Fibroblast of skin of back (primary cell): ENCODE results near the gene CLSTN2.
A peak's percentile ranks its signal among the peaks of the same experiment; 100 is the strongest.

Experiments
- DNase-seq: peaks from one replicate; pipeline ENCODE4 v3.0.0-alpha.2; 2013

The CLSTN2 gene

DNA sequence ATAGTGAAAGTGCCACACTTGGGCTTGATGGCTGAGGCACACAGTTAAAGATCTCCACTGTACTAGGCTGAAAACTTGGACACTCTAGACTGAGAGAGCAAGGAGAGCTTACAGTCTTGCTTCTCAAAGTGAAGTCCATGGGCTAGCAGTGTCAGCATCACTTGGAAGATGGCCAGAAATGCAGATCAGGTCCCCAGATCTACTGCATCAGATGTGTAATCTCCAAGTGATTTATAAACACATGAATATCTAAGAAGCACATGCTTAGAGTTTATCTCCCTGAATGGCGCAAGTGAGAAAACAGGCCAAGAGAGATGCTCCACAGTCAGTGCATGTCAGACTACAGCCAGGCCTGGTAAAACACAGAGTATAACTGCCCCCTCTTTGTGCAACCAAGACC is 308.6 kb downstream of the CLSTN2 start:
- DNase-seq = no peak

DNA sequence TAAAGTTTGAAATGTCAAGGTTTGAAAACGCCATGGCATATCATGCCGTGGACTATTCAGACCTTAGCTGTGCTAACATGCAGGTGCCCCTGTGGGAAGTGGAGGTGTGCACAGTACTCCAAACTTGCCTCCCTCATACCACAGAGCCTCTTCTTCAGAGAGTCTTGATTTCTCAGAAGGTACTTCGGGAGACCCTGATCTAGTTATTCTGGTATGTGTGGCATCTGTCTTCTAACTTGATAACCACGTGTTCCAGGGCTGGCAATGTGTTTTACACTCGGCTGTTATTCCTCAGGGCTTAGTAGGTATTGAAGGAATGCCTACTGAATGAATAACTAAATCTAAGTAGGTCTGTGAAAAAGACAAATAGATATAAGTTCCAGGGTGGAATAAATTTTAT is 309.9 kb downstream of the CLSTN2 start:
- peak; percentile 56 for DNase-seq

DNA sequence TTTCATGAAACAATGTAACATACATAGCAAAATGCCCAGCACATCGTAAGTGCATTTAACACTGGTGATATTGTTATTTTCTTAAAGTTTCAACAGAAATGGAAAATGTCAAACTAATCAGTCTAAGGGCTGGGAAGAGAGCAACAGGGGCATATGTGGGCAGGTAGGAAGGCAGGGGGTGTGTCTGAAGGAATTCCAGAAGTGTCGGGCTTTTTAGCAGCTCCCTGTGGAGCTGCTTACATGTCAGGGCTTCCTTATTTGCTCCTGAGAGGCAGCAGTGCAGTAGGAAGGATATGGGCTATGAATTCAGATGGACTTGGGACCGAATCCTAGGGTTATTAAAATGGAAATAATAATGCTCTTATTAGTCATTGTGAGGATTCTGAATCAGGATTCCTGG is 311.6 kb downstream of the CLSTN2 start:
- DNase-seq = no peak

DNA sequence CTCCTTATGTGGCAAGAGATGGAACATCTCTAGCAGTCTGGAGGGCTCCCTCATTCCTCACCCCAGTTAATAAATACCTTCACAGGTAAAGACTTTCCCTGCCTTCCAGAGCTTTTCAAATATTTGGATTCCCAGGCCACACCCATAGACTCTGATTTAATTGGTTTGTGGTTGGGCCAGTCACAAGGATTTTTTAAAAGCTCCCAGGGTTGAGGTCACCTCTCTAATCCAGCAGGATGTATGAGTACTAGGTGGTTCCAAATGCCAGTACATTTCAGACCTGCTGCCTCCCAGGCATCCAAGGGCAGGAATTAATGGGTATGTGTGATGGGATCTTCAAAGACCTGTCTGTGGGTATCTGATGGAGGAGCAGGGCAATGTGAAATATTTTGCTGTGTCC is 312.8 kb downstream of the CLSTN2 start:
- no peak for DNase-seq

DNA sequence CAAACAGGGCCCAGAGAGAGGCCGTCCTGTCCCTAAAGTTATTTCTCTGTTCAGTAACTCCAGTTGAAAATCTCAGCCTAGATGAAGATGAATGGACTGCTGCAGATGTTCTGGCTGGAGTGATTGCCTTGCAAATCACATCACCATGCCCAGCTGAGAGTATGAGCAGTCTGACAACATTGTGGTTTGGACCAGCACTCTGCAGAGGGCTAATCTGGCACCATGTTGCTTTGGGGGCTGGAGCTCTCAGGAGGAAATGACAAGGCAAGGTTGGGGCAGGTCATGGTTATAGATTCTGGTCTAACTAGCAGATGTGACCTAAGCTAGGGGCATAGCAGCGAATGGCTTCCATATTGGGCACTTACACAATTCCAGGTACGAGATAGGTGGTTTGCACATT is 314.2 kb downstream of the CLSTN2 start:
- DNase-seq = no peak

DNA sequence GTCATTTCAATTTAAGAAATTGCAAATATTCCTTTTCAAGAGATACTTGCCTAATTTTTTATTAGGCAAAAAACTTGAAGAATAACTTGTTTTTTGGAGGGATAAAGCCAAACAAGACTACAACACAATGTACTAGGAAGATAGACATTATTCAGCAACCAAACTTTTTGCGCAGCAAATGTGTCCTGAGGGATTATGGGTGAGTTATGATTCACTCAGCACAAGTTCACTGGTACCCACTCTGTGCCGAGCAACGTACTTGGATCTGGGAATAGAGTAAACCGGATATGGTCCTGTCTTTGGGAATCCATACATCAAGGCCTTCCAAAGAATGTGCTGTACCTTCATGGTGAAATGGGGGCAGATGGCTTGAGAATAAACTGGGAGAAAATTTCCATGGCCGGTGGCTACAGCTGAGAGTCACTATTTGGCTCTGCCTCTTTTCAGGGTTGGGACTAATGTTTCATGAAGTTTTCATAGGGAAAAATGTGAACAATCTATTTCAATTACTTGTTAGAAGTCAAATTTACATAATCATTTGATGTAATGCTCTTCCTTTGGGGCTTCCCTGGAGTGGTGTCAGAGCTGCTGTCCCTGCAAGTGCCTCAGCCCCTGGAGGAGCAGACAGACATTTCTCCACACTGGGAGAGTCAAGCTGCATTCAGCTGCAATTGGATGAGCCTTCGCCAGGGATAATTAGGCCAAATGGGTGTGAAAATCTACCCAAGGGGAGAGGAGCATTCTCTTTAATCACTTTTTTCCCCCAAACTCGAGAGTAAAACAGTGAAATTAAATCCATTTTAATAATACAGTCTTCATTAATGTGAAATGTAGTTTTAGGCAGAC is 315.2 kb downstream of the CLSTN2 start:
- no peak for DNase-seq

DNA sequence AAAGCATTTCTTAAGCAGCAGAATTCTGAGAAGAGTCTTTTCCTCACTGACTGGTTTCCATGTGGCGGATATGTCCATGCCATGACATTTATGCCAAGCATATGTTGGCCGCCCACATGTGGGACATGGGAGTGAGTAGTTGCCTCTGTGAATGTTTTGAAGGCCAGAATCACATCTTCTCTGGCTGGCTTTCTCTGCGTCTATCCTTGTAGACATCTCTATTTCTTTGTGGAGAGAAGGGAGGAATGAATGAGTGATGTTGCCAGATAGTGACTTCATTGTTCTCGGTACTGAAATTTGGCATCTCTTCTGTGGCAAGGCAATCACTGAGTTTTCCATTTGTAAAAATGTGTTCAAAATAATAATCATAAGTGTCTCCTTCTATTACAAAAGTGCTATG is 316.0 kb downstream of the CLSTN2 start:
- DNase-seq = no peak

DNA sequence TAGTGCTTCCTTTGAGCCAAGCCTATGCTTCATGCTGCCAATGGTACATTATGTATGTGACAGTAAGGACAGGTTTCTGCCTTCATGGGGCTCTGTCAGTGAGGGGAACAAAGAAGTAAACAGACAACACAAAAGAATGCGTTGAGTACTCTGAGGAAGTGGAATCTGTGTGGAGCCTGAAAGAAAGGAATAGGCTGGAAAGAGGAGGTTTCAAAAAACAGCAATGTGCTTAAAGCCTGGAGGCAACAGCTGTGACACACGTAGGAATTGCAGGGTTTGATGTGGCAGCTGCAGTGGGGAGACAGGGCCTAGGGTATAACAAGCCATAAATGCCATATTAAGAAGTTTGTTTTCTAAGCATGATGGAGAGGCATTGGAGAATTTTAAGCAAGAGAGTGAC is 316.7 kb downstream of the CLSTN2 start:
- no peak for DNase-seq

DNA sequence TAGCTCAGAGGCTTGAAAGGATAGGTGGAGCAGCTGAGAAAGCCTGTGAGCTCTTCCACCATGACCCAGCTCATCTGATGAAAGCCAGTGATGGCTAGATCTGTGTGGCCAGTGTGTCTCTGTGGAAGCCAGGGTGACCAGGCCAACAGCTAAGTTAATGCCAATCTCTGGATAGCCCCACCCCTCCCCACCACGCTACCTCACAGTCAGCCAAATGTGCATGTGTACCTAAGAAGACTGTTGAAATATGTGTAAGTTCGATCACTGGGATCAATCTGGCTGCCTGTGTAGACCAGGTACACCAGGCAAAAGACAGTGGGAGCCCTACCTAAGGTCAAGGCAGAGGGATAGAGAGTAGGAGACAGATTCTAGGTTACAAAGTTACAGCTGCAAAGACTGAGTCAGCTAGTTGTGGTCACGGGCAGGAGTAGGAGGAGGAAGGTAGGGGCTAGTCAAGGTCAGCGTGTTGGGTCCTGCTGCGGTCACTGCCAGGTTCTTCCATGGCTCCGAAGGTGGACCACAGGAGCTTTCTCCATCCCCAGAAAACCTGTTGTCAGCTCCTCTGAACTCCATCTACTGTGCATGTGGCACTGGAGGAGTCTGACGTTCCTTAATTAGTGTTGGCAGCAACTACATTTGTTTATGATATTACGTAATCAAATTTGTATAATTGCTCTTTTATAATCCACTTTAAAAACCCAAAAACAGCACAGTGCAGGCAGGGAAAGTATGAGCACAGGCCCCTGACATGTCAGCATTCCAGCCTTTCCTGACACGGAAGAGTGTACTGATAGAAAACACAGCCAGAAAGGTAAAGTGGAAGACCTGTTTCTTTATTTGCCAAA is 318.0 kb downstream of the CLSTN2 start:
- no peak for DNase-seq

DNA sequence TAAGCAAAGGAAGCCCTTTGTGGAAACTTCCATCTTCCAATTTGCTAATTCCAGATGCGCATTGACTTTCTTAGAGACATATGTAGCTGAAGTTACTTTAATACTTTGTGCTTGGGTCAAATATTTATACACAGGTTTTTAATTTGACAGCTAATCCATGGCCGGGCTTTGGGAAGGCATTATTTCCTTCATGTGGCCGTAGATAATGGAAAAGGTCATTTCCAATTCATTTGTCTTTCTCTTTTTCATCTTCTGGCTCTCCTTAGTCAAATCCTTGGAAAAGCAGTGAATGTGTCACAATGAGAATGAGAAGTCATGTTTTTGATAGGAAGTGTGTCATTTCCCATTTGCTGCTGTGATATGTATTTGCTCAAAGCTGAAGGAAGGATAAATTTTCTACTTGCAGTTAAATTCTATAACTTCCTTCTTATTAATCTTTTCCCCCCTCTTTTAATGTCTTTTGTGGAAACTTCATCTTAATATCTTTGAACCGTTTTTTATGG is 323.3 kb downstream of the CLSTN2 start:
- DNase-seq = peak; percentile 22

DNA sequence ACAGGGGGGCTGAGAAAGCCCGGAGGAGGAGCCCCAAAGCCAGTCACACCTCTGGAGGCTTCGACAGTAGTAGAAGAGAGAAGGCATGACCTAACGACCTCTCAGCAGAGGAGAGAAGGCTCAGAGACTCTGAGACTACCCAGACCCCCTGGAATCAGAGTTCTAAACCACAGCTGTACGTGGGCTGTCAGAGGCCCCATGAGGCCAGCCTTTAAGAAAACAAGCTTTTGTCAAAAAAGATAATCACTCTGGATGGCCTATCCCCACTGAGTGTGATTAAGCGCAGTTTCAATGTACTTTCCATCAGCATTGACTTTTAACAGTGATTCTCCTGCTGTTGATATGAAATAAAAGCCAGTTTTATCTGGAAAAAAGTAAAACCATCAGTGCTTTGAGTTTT is 330.3 kb downstream of the CLSTN2 start:
- no peak for DNase-seq

DNA sequence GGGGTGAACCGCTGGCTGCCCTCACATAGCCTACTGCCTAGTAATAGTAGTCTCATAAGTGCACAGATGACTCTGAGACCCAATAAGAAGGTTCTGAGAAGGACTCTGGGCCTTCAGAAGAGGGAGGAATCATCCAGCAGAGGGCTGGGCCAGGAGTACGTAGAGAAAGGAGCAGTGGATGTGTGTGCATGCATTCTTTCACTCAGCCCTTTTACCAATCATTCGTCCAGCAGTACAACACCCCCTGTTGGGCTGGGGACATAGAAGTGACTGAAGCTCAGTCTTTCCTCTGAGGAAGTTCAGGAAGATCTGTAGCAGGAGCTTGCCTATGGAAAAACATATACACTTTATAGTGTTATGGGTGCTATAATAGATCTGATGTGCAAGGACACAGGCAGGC is 333.1 kb downstream of the CLSTN2 start:
- no peak for DNase-seq

DNA sequence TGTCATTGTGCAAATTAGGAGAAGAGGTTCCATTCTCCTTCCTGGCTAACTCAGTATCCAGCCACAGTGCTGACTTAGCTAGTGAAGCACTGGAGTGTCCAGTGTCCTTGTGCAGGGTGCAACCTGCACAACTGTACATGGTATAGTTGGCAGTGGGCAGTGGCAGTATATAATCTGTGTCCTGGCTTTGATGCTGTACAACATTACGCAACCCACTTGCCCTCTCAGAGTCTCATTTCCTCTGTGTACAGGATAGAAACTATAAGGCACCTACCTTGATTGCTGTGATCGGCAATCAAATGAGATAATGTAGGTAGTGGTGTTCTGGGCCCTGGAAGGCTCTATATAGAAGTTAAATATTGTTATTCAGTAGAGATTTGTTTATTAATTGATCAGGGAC is 333.6 kb downstream of the CLSTN2 start:
- DNase-seq = no peak

DNA sequence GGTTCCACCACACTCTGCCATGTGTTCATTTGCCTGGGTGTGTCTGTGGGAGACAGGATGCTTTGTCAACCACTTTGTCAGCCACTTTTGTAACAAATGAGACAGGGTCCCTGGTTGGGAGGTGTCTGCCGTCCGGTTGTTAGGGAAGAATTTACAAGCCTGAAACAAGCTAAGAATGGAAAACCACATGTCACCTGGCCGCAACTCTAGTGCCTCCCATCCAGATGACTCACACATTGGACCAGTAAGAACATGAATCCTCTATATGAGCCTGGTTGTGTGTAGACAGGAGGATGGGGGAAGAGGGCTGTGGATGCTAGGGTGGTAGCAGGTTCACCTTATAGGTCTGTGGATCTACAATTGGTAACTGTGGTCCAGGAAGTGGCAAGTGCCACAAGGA is 335.3 kb downstream of the CLSTN2 start:
- DNase-seq = no peak

DNA sequence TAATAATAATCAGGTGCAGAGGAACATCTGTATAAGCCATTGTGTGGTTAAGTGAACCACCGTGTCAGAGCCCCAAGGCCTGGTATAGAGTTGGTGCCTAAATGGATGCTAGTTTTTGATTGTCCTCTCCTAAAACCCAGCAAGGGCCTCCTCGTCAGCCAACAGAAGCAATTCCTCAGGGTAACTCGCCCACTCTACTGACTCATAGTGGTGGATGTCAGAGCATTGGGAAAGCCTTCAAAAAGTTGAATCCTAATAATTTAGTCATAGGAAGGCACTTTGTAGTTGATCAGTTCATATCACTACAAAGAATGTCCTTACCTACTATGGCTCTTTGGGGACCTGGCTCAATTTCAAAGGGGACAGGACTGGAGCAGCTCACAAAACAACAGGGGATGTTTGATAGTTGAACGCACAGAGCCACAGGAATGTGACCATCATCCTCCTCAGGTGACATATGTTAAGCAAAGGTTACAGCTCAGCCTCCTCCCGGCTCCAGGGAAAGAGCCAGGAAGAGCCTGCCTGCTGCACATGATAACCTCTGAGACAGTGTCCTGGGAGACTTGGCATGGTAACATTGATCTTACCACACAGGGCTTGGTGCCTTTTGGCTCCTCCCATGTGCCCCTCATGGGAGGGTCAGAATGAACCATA is 338.7 kb downstream of the CLSTN2 start:
- DNase-seq = no peak

DNA sequence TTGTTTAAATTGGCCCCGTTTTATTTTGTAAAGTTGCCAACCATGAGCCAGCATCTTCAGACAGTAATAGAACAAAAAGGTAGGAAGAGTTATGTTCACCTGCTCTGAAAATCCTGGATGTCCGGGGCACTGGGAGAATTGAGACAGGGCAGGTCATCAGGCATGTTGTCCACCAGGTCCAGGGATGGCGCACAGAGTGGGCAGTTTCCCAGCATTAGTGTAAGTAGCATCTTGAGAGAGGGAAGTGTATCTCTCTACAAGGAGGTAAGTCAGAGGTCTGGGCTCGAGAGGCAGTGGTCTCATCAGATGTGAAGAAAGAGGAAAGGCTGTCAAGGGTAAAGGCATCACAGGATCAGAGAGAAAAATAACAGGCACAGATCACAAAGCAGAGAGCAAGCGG is 339.4 kb downstream of the CLSTN2 start:
- DNase-seq = no peak

DNA sequence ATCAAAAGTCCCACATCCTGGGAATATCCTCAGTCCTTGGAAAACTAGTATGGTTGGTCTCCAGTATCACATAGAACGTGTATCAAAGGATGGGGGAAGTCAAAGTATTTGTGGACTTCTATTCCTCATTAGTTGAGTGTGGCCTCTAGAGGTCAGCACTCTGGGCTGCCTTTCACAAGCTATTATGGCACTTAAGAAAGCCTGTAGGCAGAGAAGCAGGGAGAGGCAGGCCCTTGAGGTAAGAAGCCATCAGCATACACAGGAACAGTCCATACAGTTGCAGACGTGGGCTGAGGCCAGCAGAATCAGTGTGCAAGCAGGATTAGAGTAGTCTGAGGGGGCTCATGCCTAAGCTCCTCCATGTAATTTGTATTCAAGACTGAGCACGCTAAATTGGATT is 341.7 kb downstream of the CLSTN2 start:
- DNase-seq = peak; percentile 3

DNA sequence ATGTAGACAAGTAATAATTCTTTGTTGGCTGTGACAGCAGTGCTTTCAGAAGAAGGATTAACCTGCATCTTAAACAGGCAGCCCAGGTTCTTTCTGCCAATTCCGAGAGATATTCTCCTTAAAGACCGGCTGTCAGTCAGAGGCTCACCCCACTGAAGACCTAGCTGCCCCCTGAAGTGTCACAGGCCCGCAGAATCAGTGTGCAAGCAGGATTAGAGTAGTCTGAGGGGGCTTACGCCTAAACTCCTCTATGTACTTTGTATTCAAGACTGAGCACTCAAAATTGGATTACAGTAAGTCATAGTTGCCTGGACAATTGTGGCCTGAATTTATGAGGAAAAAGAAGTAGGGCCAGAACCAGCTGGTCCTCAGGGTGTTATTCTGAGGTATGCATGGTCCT is 342.9 kb downstream of the CLSTN2 start:
- DNase-seq = no peak

DNA sequence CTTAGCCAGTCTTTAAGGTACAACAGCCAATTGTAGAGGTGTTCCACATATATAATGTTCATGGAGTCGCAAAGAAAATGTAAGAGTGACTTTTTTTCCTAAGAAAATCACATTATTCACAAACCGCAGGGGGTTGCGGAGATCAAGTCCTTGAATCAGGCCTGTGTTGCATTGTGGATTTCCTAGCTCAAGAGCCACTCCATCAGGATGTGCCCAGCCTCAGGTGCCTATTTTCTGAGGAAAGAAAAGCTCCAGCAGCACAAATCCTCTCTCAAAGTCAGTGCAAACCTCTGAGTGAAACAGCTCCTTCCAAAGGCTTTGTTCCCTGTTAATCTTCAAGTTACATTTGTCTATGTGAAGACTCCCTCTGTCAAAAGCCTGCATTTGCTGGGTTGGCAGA is 349.4 kb downstream of the CLSTN2 start:
- no peak for DNase-seq

DNA sequence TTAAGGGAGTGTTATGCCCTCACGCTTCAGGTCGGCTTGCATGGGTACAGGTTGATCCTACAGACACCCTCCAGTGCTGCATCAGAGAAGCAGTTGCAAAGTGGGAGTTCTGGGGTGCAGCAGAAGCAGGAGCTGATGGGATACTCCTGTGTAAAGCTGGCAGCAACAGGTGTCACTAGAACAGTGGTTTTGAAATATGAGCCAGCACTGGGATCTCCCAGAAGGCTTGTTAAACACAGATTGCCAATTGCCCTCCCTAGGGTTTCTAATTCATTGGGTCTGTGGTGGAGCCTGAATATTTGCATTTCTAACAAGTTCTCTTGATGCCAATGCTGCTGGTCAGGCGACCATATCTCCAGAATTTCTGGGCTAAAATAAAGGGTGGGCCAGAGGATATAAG is 350.4 kb downstream of the CLSTN2 start:
- no peak for DNase-seq

DNA sequence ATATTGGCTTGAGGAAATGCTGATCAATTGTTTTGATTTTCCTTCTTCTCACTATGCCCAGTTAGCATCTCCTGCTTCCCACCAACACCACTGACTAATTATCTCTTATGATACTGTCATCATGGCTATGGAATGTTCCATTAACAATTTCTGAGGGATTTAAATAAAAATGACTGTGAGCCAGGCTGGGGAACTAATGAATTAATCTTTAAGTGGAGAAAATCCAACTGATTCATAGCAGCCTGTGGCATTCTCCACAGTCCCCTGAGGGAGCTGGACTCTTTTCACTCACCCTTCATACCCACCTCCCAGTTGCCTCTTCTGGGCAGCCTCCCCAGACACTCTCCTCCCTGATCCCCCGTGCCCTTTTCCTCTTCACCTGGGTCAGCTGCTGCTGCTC is 353.6 kb downstream of the CLSTN2 start:
- peak; percentile 48 for DNase-seq

DNA sequence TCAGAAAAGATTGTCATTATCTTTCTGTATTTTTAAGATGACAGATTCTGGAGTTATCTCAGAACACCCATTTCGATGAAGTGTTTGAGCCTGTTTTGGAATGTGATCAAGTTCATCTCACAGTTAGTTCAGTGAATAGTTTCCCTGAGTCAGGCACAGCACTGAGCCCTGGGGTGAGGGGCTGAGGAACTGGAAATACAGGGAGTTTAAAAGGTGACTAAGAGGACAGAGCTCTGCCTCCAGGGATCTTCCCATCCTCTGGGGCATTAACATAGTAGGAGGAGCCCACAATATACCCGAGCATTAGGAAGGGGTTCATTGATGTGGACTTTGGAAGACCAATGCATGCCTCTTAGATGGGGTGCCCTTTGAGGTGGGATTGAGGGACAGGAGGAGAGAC is 355.1 kb downstream of the CLSTN2 start:
- DNase-seq = peak; percentile 60

DNA sequence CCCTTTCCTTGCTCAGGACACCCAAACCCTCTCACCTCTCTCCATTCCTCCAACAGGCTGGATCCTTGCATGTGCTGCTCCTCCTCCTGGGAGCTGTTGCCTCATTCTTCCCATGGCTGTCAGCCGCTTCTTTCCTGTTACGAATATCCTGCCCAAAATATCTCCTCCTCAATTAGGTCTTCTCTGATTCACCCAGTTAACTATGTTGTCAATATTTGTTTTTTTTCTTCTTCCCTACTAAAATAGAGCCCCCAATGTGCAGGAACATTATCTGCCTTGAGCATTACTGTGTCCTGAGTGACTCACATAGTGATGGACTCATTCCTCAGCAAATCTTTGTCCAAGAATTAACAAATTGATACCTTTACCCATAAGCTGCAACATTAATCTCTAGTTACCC is 357.2 kb downstream of the CLSTN2 start:
- DNase-seq = peak; percentile 62
